HG03280 (cell line): ENCODE data around the gene IMMP2L.

ENCODE experiments used
- ATAC-seq: cut with Tn5 transposase; IDR thresholded peaks from one replicate; pipeline ENCODE4 v1.9.1; 2021; ENCODE audit warnings: mild to moderate bottlenecking, moderate library complexity; ENCODE audit not compliant: unreplicated experiment

Gene IMMP2L

DNA sequence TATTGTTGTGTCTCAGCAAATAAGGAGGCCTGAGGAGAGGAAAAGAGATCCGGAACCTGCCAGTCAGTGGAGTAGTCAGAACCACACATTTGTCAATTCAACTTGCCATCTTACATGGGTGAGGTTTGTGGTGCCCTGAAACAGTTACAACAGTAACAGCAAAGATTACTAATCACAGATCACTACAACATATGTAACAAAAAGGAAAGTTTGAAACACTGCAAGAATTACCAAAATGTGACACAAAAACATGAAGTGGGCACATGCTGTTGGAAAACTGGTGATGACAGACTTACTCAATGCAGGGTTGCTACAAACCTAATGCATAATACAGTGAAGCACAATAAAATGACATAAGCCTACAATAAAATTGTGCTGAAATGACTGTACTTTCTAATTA lies 382.0 kb downstream of the IMMP2L start:
- ATAC-seq, result no peak

DNA sequence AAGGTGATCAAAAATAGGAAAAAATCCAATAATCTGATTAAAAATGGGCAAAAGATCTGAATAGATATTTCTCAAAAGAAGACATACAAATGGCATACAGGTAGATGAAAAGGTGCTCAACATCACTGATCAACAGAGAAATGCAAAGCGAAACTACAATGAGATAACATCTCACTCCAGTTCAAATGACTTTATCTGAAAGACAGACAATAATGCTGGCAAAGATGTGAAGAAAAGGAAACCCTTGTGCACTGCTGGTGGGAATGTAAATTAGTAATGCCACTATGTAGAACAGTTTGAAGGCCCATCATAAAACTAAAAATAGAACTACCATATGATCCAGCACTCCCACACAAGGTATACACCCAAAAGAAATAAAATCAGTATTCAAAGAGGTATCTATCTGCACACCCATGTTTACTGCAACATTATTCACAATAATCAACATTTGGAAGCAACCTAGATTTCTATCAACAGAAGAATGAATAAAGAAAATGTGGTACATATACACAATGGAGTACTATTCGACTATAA lies 386.3 kb downstream of the IMMP2L start:
- ATAC-seq, result no peak

DNA sequence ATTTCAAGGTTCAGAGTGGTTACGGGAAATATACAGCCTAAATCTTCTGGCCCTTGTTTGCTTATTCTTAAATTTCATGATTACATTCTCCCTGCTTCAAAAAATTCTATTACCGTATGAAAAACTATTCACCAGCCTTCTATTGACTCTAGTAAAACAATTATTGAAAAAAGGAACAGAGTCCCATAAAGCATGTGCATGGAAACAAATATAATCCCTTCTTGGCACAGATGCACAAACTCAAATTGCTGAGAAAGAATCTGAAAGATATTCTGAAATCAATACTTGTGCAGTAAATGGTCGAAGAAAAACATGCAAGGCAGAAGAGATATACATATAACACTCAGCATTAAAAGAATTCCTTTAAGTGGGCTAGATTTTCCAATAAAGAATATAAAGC lies 387.8 kb downstream of the IMMP2L start:
- ATAC-seq, result no peak

DNA sequence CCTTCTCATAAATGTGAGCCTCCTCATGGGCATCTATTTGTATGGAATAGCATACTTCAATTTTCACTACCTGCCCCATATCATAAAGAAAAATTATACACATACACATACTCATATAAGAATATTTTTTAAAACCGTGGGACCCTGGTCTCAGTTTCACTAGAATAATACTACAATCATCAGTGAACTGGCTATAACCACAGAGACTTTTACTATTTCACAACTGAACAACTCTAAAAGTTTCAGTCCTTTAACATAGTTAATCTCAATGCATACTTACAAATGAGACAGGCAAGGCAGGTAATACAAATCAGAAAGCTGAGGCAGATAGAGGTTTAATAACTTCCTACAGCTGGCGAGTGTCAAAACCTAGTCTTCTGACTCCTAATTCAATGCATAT lies 388.3 kb downstream of the IMMP2L start:
- no peak for ATAC-seq

DNA sequence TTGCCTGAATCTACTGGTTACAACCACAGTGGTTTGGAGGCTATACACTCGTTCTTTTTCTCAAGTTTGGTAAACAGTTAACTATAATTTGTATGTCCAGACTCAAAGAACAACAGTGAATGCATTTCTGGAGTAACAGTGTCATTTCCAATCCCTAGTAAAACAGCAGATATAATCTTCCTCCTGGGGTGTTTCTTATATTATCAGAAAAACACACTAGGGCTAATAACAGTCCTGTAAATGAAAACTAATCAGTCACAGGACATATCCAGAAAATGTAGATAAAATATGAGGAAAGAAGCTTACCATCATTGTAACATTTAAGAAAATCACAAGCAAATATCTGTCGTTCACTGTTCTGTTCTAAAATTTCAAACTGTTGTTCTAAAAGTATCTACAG lies 388.8 kb downstream of the IMMP2L start:
- ATAC-seq, result no peak

DNA sequence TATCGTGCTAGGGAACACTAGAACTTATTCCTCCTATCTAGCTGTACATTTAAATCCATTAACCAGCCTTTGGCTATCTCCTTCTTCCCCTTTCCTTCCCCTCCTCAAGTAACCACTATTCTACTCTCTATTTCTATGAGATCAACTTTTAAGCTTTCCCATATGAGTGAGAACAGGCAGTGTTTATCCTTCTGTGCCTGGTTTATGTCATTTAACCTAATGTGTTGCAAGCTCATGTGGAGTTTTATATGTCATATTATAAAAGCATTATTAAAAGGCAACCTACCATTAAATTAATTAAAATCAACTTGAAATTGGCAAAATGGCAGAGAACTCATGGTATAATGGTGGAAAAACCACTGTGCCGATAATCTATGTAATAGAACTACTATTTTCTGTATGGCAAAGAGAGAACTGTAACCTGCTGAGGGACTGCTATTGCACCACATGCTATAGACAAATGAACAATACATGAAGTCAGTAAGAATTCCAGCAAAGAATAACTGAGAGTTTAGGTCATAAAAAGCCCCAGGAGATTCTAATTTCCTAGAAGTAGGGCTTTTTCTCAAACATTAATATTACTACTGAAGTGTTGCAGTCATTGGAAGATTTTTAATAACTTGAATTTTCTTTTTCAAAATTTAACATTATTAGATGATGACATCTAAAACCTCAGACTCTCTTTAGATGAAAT lies 389.6 kb downstream of the IMMP2L start:
- no peak for ATAC-seq

DNA sequence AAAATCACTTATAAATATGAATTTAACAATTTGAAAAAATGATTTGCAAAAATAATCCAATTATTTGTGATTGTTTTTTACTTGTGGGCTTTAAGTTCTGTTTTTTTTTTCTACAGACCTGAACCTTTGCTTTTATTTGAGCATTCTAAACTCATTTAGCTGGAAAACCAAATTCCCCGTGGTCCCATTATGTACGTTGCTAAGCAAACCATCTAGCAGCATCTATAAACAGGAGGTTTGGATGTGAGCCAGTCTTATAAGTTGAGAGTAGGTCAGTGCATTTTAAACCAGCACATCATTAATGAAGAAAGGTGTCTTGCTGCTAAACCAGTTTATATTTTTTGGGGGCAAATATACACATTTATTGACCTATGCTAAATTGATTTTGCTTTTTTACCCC lies 394.1 kb downstream of the IMMP2L start:
- no peak for ATAC-seq

DNA sequence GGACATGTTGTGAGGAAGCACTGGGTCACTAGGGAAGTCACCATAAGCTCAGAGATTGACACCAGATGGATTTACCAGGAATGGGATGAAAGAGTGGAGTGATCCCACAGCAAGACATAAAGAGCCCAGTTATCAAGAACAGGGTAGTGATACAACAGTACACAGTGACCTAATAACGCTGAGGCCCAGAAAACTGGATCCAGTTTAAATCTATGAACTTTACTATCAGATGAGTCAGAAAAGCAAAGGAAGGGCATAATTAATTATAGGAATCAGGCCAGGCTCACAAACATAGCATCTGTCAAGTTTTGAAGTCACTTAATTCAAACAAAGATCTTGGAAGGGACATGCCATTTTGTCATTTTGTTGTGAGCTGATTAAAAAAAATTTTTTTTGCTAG lies 397.9 kb downstream of the IMMP2L start:
- ATAC-seq, result no peak

DNA sequence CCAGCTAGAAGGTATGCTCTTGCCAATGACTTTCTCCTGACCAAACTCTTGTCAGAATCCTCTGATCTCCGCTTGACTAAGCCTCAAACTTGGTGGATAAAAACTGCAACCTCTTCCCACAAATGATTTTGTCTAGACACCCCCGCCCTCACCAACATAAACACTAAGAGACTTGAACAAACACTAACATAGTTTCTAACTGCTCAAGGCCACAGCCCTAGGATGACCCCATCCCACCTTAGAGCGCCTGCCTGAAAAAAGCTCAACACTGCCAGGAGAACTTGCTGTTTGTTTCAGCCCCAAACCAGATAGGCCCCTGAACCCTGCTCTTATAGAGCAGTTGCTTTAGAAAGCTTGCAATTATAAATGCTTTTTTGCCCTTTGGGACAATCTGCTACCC lies 399.6 kb downstream of the IMMP2L start:
- ATAC-seq, result no peak

DNA sequence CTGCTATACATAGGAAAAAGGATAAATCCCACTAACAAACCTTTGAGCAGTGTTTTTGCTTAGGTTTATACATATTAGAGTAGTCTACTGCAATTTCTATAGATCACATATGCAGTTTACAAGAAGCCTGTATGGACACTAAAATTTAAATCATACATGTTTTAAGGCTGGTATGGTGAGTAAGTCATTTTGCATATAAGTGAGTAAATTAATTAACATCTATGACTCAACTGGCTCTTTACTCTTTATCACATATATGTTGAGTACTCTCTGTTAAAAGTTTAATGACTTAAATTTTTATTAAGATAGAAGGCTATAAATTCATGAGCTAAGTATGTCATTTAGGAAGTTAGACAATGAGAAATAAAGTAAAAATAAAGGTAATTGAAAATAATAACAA lies 402.0 kb downstream of the IMMP2L start:
- ATAC-seq, result no peak

DNA sequence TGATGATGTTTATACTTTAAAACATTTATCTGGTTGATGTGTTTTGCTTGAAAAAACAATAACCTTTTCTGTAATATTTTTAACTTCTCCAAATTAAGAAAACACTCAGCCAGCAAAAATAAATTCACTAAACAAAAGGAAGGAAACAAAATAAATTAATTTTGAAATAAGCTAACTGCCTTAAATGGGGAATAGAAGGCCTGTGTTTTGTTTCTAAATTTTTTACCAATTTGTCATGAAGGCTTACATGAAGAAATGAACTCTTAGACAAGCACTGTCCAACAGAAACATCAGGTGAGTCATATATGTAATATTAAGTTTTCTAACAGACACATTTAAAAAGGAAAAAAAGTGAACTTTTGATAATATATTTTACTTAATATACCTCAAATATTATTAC lies 402.9 kb downstream of the IMMP2L start:
- ATAC-seq, result no peak

DNA sequence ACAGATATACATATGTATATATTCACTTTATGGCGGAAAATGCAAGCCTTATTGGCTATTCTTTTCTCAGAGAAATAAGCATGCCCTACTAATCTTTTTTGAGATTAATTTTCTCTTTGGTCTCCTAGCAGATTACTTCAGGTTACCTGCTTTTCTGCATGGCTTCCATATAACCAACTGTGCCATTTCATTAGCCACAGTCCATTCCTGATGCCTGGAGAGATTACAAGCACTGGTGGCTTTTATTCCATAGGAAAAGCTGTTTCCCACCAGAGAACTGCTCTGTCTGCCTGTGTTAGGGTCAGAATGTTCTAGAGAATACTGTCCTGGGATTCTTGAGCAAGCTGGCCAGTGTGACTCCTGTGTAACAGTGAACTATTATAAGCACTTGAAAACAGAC lies 411.6 kb downstream of the IMMP2L start:
- ATAC-seq, result no peak

DNA sequence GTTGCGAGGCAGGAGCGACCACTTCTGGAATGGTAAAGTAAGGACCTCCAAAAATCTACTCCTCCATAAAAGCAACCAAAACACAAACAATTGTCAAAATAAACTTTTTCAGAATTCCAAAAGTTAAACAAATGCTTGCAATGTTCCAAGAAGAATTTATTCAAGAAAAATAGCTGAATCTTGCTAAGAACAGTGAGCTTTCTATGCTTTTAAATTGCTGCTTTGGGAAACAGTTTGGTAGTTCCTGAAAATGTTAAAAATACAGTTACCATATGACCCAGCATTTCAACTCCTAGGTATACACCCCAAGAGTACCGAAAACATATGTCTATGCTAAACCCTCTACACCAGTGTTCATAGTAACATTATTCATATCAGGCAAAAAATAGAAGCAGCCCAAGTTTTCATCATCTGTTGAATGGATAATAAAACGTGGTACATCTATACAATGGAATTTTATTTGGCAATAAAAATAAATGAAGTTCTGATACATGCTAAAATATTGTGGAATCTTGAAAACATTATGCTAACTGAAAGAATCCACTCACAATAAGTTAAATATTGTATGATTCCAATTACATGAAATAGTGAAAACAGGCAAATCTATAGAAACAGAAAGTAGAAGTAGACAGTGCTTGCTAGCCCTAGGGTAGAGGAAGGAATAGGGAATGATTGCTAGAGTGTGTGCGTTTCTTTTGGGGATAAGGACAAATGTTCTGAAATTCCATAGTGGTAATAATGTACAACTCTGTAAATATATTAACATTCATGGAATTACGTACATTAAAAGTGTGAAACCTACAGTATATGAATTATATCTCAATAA lies 414.4 kb downstream of the IMMP2L start:
- ATAC-seq, result no peak

DNA sequence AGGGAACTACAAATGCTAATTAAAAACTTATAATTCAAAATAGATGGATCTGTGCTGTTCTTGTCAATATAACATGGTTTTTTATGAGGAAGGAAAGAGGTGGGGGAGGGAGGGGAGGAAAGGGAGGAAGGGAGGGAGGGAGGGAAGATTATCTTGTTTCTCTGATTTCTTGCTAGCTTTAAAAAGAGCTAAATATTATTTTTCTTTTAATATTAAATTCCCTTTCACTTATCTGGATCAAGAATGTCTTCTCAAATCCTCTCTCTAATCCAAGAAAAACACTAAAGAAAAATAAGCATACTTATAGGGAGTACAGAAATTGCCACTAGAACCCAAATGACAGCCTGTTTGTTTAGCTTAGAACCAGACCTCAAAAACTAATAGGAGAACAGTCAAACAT lies 416.2 kb downstream of the IMMP2L start:
- ATAC-seq, result no peak

DNA sequence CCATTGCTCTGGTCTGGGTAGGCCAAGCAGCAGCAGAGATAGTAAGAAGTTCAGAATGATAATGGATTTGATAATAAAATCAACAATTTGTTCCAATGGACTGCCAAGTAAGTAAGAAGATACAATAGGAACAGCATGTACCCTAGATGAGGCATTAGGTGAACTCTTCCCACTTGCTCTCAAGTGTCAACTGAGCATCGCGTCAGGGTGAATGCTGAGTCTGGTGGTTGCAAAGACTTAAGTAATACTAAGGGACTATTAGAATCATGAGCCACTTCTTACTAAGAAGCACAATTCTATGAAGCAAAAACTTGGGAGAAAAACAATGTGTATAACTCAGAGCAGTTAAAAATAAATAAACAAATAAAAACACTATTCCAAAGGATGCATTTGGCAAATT lies 416.8 kb downstream of the IMMP2L start:
- ATAC-seq, result no peak

DNA sequence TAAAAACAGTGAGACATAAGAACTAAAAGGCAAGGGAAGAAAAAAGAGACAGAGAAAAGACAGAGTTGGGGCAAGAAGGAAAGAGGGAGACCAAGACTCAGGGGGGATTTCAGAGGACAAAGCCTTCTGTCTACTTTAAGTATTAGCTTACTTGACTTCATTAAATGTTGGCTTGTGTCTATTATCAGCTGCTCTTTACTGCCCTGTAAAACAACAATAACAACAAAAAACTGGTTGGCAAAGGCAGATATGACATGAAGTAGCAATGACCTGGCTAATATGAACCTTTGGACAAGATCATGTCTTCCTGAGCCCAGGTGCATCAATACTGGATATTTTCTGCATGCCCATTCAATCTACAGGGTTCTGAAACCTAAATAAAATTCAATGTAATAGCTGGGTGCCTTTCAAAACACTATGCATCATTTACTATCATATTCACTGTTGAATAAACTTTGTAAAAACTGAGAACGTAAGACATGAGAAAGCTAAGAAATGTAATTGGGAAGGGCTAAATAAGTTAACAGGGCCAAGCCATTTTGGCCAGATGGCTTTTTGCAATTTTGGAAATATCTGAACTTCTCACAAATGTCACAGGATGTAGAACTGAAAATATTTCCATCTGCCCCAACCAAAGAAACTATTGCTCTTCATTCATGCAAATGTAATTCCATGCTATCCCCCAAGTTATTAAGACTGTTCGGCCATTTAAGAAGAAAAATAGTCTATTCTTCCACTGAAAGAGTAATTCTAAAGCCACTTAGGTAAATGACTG lies 422.0 kb downstream of the IMMP2L start:
- ATAC-seq, result no peak

DNA sequence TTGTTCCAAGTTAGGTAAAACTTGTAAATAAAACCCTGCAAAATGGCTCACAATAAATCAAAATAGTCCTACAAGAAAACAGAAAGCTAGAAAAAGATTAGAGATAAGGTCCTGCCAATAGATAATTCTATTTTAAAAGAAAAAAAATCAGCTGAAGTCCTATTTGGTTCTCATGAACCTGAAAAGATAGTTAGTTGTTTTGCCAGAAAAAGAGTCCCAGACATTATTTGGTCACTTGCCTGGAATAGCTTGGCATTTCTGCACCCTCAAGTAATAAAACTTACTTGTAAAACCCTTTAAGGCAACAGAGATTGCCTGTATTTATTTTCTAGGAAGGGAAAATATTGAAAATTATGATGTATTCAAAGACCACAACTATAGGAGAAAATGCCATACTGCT lies 423.7 kb downstream of the IMMP2L start:
- ATAC-seq, result no peak

DNA sequence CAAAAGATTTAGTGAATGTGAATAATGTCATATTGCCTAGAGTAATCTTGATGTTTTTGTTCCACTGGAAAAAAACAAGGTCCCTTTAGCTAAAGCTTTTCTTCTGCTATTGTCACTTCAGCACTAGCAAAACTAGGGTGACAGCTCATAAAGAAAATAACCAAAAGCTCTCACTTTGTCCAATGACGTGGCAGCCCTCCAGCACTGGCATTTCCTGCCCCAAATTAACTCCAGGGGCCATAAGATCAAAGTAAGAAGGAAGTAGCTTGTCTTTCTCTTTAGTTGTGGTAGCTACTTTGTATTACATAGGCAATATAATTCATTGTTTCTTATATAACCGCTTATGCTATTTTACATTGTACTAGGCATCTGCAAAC lies 424.1 kb downstream of the IMMP2L start:
- peak; percentile 95 for ATAC-seq

DNA sequence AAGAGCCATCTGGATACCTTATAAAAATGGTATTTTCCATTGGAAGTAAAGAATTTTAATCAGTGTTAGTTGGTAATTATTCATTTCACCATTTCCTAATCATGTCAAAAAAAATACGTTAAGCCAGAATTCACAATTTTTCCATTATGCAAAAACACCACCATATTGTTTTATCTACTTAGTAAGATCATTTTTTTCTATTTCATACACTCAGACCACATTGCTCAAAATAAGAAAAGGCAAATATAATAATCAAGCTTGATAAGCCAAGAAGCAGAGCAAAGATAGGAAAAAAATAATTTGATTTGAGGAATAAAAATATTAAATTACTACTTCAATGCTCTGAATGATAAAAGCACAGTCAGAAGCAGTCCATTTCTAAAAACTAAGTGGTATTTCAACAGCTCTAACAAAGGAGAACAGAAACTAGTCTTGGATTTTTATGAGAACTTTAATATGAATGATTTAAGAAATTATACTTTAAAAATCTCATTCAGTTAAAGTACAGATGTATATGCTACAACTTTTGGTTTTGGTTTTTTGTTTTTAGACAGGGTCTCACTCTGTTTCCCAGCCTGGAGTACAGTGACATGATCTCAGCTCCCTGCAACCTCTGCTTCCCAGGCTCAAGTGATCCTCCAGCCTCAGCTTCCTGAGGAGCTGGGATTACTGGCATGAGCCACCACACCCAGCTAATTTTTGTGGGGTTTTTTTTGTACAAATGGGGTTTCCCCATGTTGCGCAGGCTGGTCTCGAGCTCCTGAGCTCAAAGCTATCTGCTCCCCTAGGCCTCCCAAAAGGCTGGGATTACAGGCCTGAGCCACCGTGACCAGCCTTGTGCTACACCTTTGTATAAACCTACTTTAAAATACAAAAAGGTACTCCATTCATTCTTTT lies 424.7 kb downstream of the IMMP2L start:
- peak; percentile 74 for ATAC-seq

DNA sequence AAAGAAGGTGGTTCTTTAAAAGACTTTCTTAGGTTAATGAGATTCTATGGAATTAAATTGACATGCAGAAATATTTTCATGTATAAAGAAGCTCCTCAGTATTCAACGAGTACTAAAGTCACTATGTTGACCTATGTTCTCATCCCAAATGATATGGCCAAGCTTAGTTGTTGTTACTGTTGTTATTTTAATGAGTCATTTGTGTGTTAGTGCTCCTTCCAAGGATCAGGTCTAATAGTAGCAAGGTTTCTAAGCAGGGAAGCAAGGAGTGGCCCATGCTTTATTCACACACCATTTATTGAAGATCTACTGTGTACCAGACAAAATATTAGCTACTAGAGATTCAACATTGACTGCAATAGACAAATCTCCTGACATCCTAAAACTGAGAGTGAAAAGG lies 429.5 kb downstream of the IMMP2L start:
- ATAC-seq, result no peak

DNA sequence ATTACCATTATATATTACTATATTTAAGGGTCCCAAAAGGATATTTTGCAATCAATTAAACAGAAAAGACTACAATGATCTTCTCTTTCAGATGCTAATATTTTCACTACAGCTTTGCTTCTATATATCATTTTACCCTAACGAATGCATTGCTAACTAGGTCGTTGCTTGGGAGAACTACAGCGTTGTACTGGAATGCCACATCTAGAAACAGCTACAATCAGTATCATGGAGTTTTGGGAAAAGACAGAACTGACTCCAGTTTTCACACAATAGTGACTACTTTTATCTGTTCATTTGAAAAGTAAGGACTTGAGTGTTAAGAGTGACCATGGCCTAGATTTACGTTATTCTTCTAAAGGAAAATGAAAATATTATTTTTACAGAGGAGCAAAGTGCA lies 432.9 kb downstream of the IMMP2L start:
- ATAC-seq, result no peak
